ENCODE results near the gene TSPAN32.

DNA sequence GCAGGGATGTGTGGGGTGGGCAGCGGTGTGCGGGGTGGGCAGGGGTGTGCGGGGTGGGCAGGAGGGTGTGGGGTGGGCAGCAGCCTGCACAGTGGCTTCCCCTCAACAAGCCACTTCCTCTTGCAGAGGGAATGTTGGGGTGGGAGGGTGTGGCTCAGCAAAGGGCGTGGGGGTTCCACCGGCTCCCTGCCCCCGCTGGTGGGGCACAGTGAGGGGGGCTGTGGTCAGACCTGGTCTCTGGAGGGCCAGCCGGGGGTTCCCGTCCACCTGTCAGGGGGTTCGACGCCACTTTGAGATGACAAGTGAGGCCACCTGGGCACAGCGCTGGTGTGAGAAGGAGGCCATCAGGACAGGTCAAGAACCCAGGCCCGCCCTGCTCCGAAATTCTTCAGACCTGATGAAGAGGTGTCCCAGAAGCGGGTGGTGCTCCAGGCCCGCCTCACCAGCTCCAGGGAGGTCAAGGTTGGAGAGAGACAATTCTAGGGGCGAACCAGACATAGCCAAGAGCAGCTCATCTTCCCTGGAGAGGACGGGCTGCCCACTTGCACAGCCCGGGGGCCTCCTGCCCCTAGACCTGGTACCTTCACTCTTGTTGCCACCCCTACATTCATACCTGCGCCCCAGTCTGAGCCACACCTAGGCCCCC, 1.4 kb upstream of the TSPAN32 start:
- no peak for TF ChIP-seq EZH2phosphoT487 (IDR thresholded peaks at IDR 0.05; ENCODE audit: borderline replicate concordance, low read depth, low read length)
- TF ChIP-seq, protein P1, sequence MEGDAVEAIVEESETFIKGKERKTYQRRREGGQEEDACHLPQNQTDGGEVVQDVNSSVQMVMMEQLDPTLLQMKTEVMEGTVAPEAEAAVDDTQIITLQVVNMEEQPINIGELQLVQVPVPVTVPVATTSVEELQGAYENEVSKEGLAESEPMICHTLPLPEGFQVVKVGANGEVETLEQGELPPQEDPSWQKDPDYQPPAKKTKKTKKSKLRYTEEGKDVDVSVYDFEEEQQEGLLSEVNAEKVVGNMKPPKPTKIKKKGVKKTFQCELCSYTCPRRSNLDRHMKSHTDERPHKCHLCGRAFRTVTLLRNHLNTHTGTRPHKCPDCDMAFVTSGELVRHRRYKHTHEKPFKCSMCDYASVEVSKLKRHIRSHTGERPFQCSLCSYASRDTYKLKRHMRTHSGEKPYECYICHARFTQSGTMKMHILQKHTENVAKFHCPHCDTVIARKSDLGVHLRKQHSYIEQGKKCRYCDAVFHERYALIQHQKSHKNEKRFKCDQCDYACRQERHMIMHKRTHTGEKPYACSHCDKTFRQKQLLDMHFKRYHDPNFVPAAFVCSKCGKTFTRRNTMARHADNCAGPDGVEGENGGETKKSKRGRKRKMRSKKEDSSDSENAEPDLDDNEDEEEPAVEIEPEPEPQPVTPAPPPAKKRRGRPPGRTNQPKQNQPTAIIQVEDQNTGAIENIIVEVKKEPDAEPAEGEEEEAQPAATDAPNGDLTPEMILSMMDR (conservative IDR thresholded peaks at IDR 0.05; ENCODE audit: low read length): no peak
